Upper lobe of left lung (tissue), 4 donors: Measurements from ENCODE around the gene LLCFC1.

Experiments
- CTCF ChIP-seq, 6 experiments: fragments of 450-650 bp in 4 of 6; fragments of 200-600 bp in 2 of 6; sonication (generic) in 2 of 6; IDR thresholded peaks; one replicate each; pipeline ENCODE4 v1.5.1; 2016 to 2019; ENCODE audit warnings: antibody characterized with exemption in 6 of 6
- POLR2A ChIP-seq, 4 donors: fragments of 450-650 bp; IDR thresholded peaks; one replicate each; pipeline ENCODE4 v1.5.1; 2016 to 2017; ENCODE audit warnings: antibody characterized with exemption in 4 of 4, mild to moderate bottlenecking in 2 of 4
- POLR2AphosphoS5 ChIP-seq, 2 donors: sonication (generic); formaldehyde crosslinking; IDR thresholded peaks; one replicate each; pipeline ENCODE4 v1.5.1; 2017; ENCODE audit warnings: antibody characterized with exemption in 2 of 2

DNA sequence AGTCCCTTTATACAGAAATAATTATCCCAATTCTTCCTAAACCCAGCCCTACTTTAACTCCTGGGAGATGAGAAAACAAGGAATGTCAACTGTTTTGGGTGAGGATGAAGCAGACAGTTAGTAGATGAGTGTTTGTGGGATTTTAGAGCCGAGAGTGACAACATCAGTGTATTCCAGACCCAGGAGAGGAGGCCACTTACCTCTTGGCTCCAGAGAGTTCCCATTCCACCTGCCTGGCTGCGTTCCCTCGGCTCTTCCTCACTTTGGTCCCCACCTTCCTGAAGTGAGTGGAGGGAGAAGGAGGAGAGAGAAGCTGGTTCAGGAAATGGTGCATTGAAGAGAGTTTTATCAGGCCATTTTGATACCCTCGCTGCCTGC is 22.3 kb downstream of the LLCFC1 start:
- TF ChIP-seq POLR2A (IDR thresholded peaks at IDR 0.05), result no peak
- no peak for TF ChIP-seq CTCF (IDR thresholded peaks at IDR 0.05)
- TF ChIP-seq POLR2AphosphoS5 (IDR thresholded peaks at IDR 0.05), result no peak
